Activated naive CD4-positive, alpha-beta T cell treated with anti-CD3 and anti-CD28 coated beads, Interleukin-2, amount 50 U/mL, for 72 hours (primary cell): ENCODE results near the gene ASF1B. TPM values are rescaled to one million over a fixed set of nuclear protein-coding genes. Genes with fewer than 3 reads are reported as not detected.

Experiments
- ATAC-seq, 2 donors: fragments of 150-1000 bp; cut with Tn5 transposase; 2 replicates each; pipeline ENCODE4 v1.10.0; 2021; ENCODE audit warnings: mild to moderate bottlenecking in 2 of 2, moderate library complexity in 2 of 2
- DNase-seq, 2 donors: peaks; one replicate each; pipeline ENCODE4 v3.0.0; 2021 to 2022; ENCODE audit warnings: low spot score in 2 of 2
- H3K27ac Mint-ChIP-seq, 2 donors: one replicate each; pipeline ENCODE4 v1.8.0; 2022; ENCODE audit warnings: mild to moderate bottlenecking in 2 of 2, mixed read lengths in 2 of 2
- H3K36me3 Mint-ChIP-seq, 2 donors: one replicate each; pipeline ENCODE4 v1.8.0; 2022; ENCODE audit warnings: mixed read lengths in 2 of 2
- H3K9me3 Mint-ChIP-seq, 2 donors: one replicate each; pipeline ENCODE4 v1.8.0; 2022; ENCODE audit warnings: mixed read lengths in 2 of 2
- total RNA-seq, 2 donors: library from RNA; stranded (reverse); gene quantifications; one replicate each; pipeline ENCODE4 v1.2.3, GENCODE V29; 2022

Gene ASF1B
- total RNA-seq, 2 donors from 2014 or later = 68.3 to 76.1 TPM

GRCh38 chr19:14103310-14103709, 33.1 kb downstream of the ASF1B start:
- Mint-ChIP-seq H3K9me3 (no peaks in the 10 kb centered on the region), H3K27ac (peak overlapping the region in 1 of 2 donors; percentile 68), H3K36me3 (no peaks in the 10 kb centered on the region)
- DNase-seq = no peak
- ATAC-seq = no peak

GRCh38 chr19:14102756-14103155, 33.6 kb downstream of the ASF1B start:
- Mint-ChIP-seq H3K9me3 (no peaks in the 10 kb centered on the region), H3K27ac (peak overlapping the region in 1 of 2 donors; percentile 68), H3K36me3 (no peaks in the 10 kb centered on the region)
- ATAC-seq (no peak), DNase-seq (no peak)

- Mint-ChIP-seq H3K27ac (no peak overlapping the region), H3K36me3 (no peaks in the 10 kb centered on the region), H3K9me3 (no peaks in the 10 kb centered on the region)
- ATAC-seq (no peak), DNase-seq (no peak)
These were observed 34.2 kb downstream of the ASF1B start for GRCh38 chr19:14102102-14102696.

GRCh38 chr19:14101003-14101545, 35.3 kb downstream of the ASF1B start:
- Mint-ChIP-seq H3K36me3 (no peaks in the 10 kb centered on the region), H3K9me3 (no peaks in the 10 kb centered on the region), H3K27ac (peak overlapping the region; percentile 28 to 65)
- no peak for DNase-seq
- no peak for ATAC-seq

- no peak for DNase-seq
- H3K27ac Mint-ChIP-seq = no peak overlapping the region
- H3K36me3 Mint-ChIP-seq = peaks cover 0 to 16% of the 10 kb centered on the region in 2 donors
- no peak for ATAC-seq
- peaks cover 3 to 7% of the 10 kb centered on the region in 2 donors for H3K9me3 Mint-ChIP-seq
These were observed 38.7 kb downstream of the ASF1B start for GRCh38 chr19:14097532-14098151.

GRCh38 chr19:14096272-14096992, 40.0 kb downstream of the ASF1B start:
- peak overlapping the region in 1 of 2 donors; percentile 54 for H3K27ac Mint-ChIP-seq
- no peak for ATAC-seq
- DNase-seq = no peak
- peaks cover 0 to 25% of the 10 kb centered on the region in 2 donors for H3K36me3 Mint-ChIP-seq
- H3K9me3 Mint-ChIP-seq = peaks cover 3 to 7% of the 10 kb centered on the region in 2 donors

GRCh38 chr19:14094854-14095253, 41.5 kb downstream of the ASF1B start:
- H3K27ac Mint-ChIP-seq = no peak overlapping the region

GRCh38 chr19:14093117-14093823, 43.1 kb downstream of the ASF1B start:
- ATAC-seq = no peak
- DNase-seq = no peak
- Mint-ChIP-seq H3K27ac (no peak overlapping the region), H3K9me3 (peaks cover 3 to 7% of the 10 kb centered on the region in 2 donors), H3K36me3 (peaks cover 8 to 32% of the 10 kb centered on the region in 2 donors)

More at GRCh38 chr19:14094854-14095253, 41.5 kb downstream of the ASF1B start:
- DNase-seq (no peak), ATAC-seq (no peak)
- peaks cover 0 to 26% of the 10 kb centered on the region in 2 donors for H3K36me3 Mint-ChIP-seq
- peaks cover 3 to 7% of the 10 kb centered on the region in 2 donors for H3K9me3 Mint-ChIP-seq

- H3K27ac Mint-ChIP-seq = peak overlapping the region; percentile 63 to 99
- peak in 1 of 2 donors; percentile 19 for ATAC-seq
These were observed 44.5 kb downstream of the ASF1B start for GRCh38 chr19:14091813-14092462.

GRCh38 chr19:14091081-14091812, 45.1 kb downstream of the ASF1B start:
- peak; percentile 73 to 77 for DNase-seq

More at GRCh38 chr19:14091813-14092462, 44.5 kb downstream of the ASF1B start:
- no peak for DNase-seq
- H3K36me3 Mint-ChIP-seq = peaks cover 12 to 32% of the 10 kb centered on the region in 2 donors
- peaks cover 3 to 7% of the 10 kb centered on the region in 2 donors for H3K9me3 Mint-ChIP-seq

GRCh38 chr19:14090509-14091080, 45.8 kb downstream of the ASF1B start, which contains the start of gene SAMD1:
Gene SAMD1, minus strand, starts transcription at chr19:14090751.
- peak within 1 kb of the TSS; percentile 63 to 99 for H3K27ac Mint-ChIP-seq
- H3K9me3 Mint-ChIP-seq = peaks cover 3 to 7% of the 10 kb centered on the region in 2 donors
- DNase-seq (peak; percentile 63 to 66), ATAC-seq (peak; percentile 59 to 67)
- H3K36me3 Mint-ChIP-seq = peaks cover 12 to 32% of the 10 kb centered on the region in 2 donors

More at GRCh38 chr19:14091081-14091812, 45.1 kb downstream of the ASF1B start:
- ATAC-seq = peak; percentile 74 to 86
- Mint-ChIP-seq H3K9me3 (peaks cover 3 to 7% of the 10 kb centered on the region in 2 donors), H3K27ac (peak overlapping the region; percentile 63 to 99), H3K36me3 (peaks cover 12 to 32% of the 10 kb centered on the region in 2 donors)

- peaks cover 12 to 31% of the 10 kb centered on the region in 2 donors for H3K36me3 Mint-ChIP-seq
These were observed 46.5 kb downstream of the ASF1B start for GRCh38 chr19:14089662-14090508.

GRCh38 chr19:14089412-14089661, 47.1 kb downstream of the ASF1B start:
- ATAC-seq (no peak), DNase-seq (no peak)
- Mint-ChIP-seq H3K9me3 (peaks cover 3 to 7% of the 10 kb centered on the region in 2 donors), H3K27ac (no peak overlapping the region), H3K36me3 (peaks cover 12 to 26% of the 10 kb centered on the region in 2 donors)

More at GRCh38 chr19:14089662-14090508, 46.5 kb downstream of the ASF1B start:
- Mint-ChIP-seq H3K9me3 (peaks cover 3 to 7% of the 10 kb centered on the region in 2 donors), H3K27ac (no peak overlapping the region)
- peak; percentile 54 to 65 for DNase-seq
- ATAC-seq = peak; percentile 16 to 23

GRCh38 chr19:14088634-14089411, 47.6 kb downstream of the ASF1B start:
- Mint-ChIP-seq H3K9me3 (peaks cover 3 to 7% of the 10 kb centered on the region in 2 donors), H3K27ac (no peak overlapping the region)
- ATAC-seq = no peak

More at GRCh38 chr19:14088634-14089411, 47.6 kb downstream of the ASF1B start:
- peaks cover 12 to 26% of the 10 kb centered on the region in 2 donors for H3K36me3 Mint-ChIP-seq
- no peak for DNase-seq
